Stromal cell of bone marrow (primary cell): ENCODE measurements around the gene GPR68.
"Not testable (repeated sequence)": the region's sequence is repeated elsewhere in the genome, so short reads cannot be mapped to it uniquely, and the experiment has no call there.

Experiments used
- DNase-seq: peaks from one replicate; pipeline ENCODE4 v3.0.0-alpha.2; 2012; ENCODE audit warnings: low read depth

GPR68 gene

GRCh38 chr14:91252871-91253794 is 8.6 kb upstream of the GPR68 start:
- no peak for DNase-seq

GRCh38 chr14:91250912-91251311 is 6.4 kb upstream of the GPR68 start:
- DNase-seq: no peak

- no peak for DNase-seq
Measured at GRCh38 chr14:91249841-91250616, 5.5 kb upstream of the GPR68 start.

- DNase-seq: no peak
Measured at GRCh38 chr14:91246051-91246852, 1.7 kb upstream of the GPR68 start.

- not testable (repeated sequence) for DNase-seq
Measured at GRCh38 chr14:91245616-91246015, 1.1 kb upstream of the GPR68 start.

GRCh38 chr14:91245029-91245428 is 525 bp upstream of the GPR68 start:
- no peak for DNase-seq

- DNase-seq: no peak
Measured at GRCh38 chr14:91243074-91243471, 1.4 kb downstream of the GPR68 start.

- DNase-seq: no peak
Measured at GRCh38 chr14:91242635-91243034, 1.9 kb downstream of the GPR68 start.

GRCh38 chr14:91241863-91242262 is 2.6 kb downstream of the GPR68 start:
- DNase-seq: no peak

GRCh38 chr14:91238661-91239060 is 5.8 kb downstream of the GPR68 start:
- DNase-seq: no peak

GRCh38 chr14:91238085-91238484 is 6.4 kb downstream of the GPR68 start:
- DNase-seq: no peak

GRCh38 chr14:91237219-91237618 is 7.3 kb downstream of the GPR68 start:
- DNase-seq: peak; percentile 94

- DNase-seq: no peak
Measured at GRCh38 chr14:91235841-91236240, 8.7 kb downstream of the GPR68 start.

- no peak for DNase-seq
Measured at GRCh38 chr14:91234791-91235114, 9.8 kb downstream of the GPR68 start.

GRCh38 chr14:91233936-91234790 is 10.3 kb downstream of the GPR68 start:
- DNase-seq: no peak

- no peak for DNase-seq
Measured at GRCh38 chr14:91232603-91233002, 11.9 kb downstream of the GPR68 start.

GRCh38 chr14:91232052-91232451 is 12.5 kb downstream of the GPR68 start:
- no peak for DNase-seq

GRCh38 chr14:91231446-91231845 is 13.1 kb downstream of the GPR68 start:
- no peak for DNase-seq

GRCh38 chr14:91230397-91231035 is 14.0 kb downstream of the GPR68 start:
- DNase-seq: no peak

GRCh38 chr14:91229743-91230200 is 14.7 kb downstream of the GPR68 start:
- no peak for DNase-seq

GRCh38 chr14:91229005-91229382 is 15.5 kb downstream of the GPR68 start:
- no peak for DNase-seq
